ENCODE results near the gene FLNB.

Gene FLNB

GRCh38 chr3:58079773-58080172 lies 71.6 kb downstream of the FLNB start (continued):
- TF ChIP-seq ZNF174 (tag by site-specific recombination; IDR thresholded peaks at IDR 0.05) (no peak), ZNF777 (tag by site-specific recombination; IDR thresholded peaks at IDR 0.05; ENCODE audit: borderline replicate concordance) (no peak), ZSCAN18 (tag by site-specific recombination; IDR thresholded peaks at IDR 0.05) (no peak), ZNF658 (tag by site-specific recombination; IDR thresholded peaks at IDR 0.05) (no peak), INSM2 (tag by site-specific recombination; IDR thresholded peaks at IDR 0.05) (no peak), ZFHX2 (tag by site-specific recombination; conservative IDR thresholded peaks at IDR 0.05) (no peak), TSHZ1 (tag by site-specific recombination; IDR thresholded peaks at IDR 0.05; ENCODE audit: borderline replicate concordance) (no peak), ZNF610 (tag by site-specific recombination; IDR thresholded peaks at IDR 0.05; ENCODE audit: borderline replicate concordance) (no peak), ZNF2 (tag by site-specific recombination; IDR thresholded peaks at IDR 0.05) (no peak), PRDM6 (tag by site-specific recombination; IDR thresholded peaks at IDR 0.05) (no peak)

GRCh38 chr3:58082047-58082446 lies 73.8 kb downstream of the FLNB start:
- Histone ChIP-seq H3K9me3 (ENCODE audit: control insufficient read depth, insufficient read depth, low read depth, low read length) (no peaks in the 10 kb centered on the region), H3K27ac (ENCODE audit: extremely low read depth, low read depth, low read length) (no peak overlapping the region), H3K4me1 (ENCODE audit: control insufficient read depth, insufficient read depth, low read length) (no peaks in the 10 kb centered on the region), H3K36me3 (ENCODE audit: control insufficient read depth in 2 of 2, insufficient read depth in 1 of 2, low read length in 2 of 2) (peaks cover 0 to 48% of the 10 kb centered on the region in 2 experiments; a peak in 2 of 3 replicates), H3K4me3 (ENCODE audit: low read depth, low read length) (no peak overlapping the region)
- CTCF ChIA-PET = no interaction called here
- POLR2A ChIA-PET = no interaction called here
- TF ChIP-seq ZSCAN30 (tag by site-specific recombination; IDR thresholded peaks at IDR 0.05) (no peak), ZNF830 (tag by site-specific recombination; IDR thresholded peaks at IDR 0.05; ENCODE audit: low read depth) (no peak), ZNF155 (tag by site-specific recombination; IDR thresholded peaks at IDR 0.05) (no peak), ZNF133 (tag by site-specific recombination; IDR thresholded peaks at IDR 0.05) (no peak), ZBTB17 (tag by site-specific recombination; IDR thresholded peaks at IDR 0.05) (no peak)

GRCh38 chr3:58084166-58084565 lies 75.9 kb downstream of the FLNB start:
- Histone ChIP-seq H3K9me3 (ENCODE audit: control insufficient read depth, insufficient read depth, low read depth, low read length) (no peaks in the 10 kb centered on the region), H3K4me1 (ENCODE audit: control insufficient read depth, insufficient read depth, low read length) (no peaks in the 10 kb centered on the region)
- POLR2A ChIA-PET = no interaction called here
- TF ChIP-seq ZNF623 (tag by site-specific recombination; IDR thresholded peaks at IDR 0.05) (no peak), HIC1 (tag by site-specific recombination; IDR thresholded peaks at IDR 0.05) (no peak), ZSCAN18 (tag by site-specific recombination; IDR thresholded peaks at IDR 0.05) (no peak), MEIS1 (CRISPR knock-in tag; IDR thresholded peaks at IDR 0.05; ENCODE audit: borderline replicate concordance) (no peak), ZNF704 (tag by site-specific recombination; IDR thresholded peaks at IDR 0.05) (no peak)

More at GRCh38 chr3:58084166-58084565, 75.9 kb downstream of the FLNB start:
- CTCF ChIA-PET = no interaction called here
- Histone ChIP-seq H3K27ac (ENCODE audit: extremely low read depth, low read depth, low read length) (no peak overlapping the region), H3K36me3 (ENCODE audit: control insufficient read depth in 2 of 2, insufficient read depth in 1 of 2, low read length in 2 of 2) (peaks cover 0 to 28% of the 10 kb centered on the region in 2 experiments; a peak in 2 of 3 replicates), H3K4me3 (ENCODE audit: low read depth, low read length) (no peak overlapping the region)

Data from HEK293 (cell line).